ENCODE measurements around the gene GGACT.
"Not testable (repeated sequence)": the region's sequence is repeated elsewhere in the genome, so short reads cannot be mapped to it uniquely, and the experiment has no call there.

Gene GGACT

DNA sequence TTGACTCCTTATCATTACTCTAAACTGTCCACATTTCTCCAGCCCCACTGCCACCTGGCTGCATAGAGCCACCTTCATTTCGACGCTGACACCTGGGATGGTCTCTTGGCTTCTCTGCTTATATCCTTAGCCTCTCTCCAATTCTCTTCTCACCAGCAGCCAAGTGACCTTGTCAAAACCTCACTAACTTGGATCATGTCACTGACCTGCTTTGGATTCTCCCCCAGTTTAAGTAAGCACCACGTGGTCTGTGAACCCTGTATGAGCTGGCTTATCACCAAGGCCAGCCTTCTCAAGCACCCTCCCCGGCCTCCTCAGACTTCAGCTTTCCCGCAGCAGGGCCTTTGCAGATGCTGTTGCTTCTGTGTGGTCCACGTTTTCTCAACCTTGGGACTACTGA is 12.3 kb upstream of the GGACT start:
- no peak for DNase-seq (ENCODE audit: low read depth)

DNA sequence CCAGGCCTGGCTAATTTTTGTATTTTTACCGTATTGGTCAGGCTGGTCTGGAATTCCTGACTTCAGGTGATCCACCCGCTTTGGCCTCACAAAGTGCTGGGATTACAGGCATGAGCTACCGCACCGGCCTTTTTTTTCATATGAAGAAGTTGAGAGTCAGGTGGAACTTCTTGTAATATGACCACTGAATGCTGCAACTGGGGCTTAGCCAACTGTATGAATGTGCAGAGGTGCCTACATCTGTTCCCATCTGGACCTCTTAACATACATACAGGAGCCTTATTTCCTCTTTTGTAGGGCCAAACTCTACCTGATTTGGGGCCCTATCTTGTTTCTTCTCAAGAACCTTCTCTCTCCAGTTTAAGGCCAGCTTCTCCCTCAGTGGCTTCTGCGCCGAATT is 11.9 kb upstream of the GGACT start:
- no peak for DNase-seq (ENCODE audit: low read depth)

DNA sequence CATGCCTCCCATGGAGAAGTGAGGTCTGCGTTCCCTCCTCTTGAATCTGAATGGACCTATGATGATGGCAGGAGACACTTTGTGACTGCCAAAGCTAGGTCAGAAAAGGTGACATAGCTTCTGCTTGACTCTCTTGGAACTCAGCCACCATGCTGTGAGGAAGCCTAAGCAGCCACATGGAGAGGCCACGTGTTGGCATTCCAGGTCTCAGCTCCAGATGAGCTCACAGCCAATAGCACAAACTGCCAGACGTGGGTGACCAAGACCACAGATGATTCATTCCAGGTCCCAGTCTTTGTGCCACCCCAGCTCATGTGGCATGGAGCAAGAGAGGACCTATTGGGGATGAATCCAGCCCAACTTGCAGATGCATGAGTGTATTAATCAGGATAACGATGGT is 8.7 kb upstream of the GGACT start:
- no peak for DNase-seq (ENCODE audit: low read depth)

DNA sequence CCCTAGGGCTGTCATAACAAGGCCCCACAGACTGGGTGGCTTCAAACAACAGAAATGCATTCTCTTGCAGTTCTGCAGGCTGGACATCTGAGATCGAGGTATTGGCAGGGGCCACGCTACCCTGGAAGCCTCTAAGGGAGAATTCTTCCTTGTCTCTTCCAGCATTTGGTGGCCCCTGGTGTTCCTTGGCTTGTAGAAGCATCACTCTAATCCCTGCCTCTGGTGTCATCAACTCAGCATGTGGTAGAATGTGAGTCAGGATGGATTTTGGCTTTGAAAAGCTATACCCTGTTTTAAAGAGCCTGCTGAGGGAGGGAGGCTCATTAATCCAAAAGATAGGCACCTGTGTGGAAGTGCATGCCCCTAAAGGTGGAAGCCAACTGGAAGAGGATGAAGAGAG is 7.9 kb upstream of the GGACT start:
- DNase-seq (ENCODE audit: low read depth), result no peak

DNA sequence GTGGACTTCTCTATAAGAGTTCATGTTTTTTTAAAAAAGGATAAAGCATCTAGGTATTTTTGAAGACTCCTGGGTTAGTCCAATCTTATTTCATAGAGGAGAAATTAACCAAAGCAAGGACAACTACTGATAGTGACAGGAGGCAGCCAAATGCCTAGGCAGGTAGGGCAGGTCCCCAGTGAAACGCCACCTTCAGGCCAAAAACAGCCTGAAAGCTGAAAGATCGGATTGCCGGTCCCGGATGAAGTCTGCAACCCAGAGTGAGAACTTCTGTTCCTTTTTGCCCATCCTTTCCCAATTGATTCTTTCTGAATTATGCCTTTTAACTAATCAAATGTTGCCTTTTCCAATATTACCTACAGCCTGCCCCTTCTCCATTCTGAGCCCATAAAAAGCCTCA is 6.1 kb upstream of the GGACT start:
- no peak for DNase-seq (ENCODE audit: low read depth)

DNA sequence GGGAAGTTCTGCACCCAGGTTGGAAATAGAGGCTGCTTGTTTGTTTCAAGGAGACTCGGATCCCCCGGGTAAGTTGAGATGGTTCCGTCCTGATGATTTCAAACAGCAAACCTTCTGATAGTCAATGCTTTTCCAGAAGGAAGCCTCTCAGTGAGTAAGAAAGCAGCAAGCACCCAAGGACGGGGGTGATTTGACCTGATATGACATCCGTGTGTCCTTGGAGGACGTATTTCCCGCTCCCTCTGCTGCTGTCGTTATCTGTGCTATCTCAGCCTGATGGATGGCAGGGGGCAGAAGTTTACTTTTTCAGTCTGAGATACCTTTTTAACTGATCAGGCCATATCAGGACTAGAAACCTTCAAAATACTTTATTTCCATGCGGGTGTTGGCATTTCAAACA is 5.7 kb upstream of the GGACT start:
- no peak for DNase-seq (ENCODE audit: low read depth)

DNA sequence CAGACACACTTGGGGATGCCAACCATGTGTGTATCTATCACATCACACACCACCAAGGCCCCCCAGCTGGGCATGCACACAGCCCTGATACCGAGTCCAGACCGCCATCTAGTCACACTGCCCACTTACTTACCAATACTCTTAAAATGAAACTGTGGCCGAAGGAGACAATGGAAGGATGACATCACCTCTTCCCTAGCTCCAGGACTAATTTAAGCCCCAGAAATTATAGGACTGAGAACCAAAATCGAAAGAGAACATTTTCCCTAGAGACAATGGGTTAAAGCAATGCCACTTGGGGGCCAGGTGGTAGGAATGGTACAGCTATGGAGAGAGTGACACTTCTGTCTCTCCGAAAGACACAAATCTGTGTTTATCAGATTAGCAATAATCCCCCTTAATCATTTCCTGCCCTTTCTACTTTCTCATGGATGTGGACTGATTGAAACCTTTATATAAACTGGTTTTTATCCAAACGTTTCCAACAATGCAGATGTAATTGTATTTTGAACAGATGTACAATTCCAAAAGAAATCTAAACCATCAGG is 663 bp upstream of the GGACT start:
- DNase-seq (ENCODE audit: low read depth), result no peak

DNA sequence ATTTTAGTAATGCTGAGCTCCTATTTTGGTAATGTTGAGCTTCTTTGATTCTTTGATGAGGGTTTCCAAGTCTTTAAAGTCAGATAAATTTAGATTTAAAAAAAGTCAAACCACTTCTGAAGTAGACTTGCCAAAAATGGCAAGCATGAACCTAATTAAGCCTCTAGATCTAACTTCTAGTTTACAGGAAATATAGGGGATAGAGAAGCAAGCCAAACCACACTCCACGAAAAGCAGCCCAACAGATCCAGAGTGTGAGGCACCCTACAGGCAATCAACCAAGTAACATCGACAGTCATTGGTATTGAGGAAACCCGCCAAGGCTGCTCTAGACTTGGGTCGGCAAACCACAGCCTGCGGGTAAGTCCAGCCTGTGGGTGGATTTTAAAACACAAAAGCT is 3.7 kb downstream of the GGACT start:
- DNase-seq (ENCODE audit: low read depth), result no peak

DNA sequence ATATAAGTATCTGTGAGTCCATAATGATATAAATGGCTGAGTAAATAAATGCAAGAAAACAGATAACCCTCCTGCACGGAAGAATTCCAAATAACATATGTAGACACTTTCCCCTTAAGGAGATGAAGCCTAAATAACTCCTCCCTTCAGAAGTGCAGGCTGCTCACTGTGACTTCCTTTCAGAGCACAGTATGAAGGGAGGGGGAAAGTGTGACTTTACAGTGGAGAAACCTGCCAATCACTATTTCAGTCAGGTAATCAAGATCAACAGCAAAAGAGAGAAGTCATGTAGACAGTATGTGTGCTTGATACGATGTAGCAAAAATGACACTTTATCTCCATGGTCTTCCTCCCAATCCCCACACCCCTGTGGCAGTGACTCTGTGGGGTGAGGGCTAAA is 7.1 kb downstream of the GGACT start:
- no peak for DNase-seq (ENCODE audit: low read depth)

DNA sequence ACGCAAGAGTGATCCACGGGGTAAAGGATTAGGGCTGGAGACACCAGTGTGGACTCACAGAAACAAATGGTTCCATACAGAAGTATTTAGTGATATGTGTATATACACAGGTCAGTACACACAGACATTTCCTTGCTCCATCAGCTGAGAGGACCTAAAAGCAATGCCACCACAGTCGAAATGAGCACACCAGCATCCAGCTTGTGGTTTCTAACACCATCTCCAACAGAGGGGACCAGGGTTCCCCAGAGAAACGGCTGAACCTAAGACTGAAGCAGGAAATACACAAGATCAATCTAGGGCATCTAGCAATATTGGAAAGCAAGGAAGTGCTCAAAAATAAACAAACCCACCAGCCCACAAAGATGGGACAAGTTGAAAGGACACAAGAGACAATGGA is 7.6 kb downstream of the GGACT start:
- no peak for DNase-seq (ENCODE audit: low read depth)

DNA sequence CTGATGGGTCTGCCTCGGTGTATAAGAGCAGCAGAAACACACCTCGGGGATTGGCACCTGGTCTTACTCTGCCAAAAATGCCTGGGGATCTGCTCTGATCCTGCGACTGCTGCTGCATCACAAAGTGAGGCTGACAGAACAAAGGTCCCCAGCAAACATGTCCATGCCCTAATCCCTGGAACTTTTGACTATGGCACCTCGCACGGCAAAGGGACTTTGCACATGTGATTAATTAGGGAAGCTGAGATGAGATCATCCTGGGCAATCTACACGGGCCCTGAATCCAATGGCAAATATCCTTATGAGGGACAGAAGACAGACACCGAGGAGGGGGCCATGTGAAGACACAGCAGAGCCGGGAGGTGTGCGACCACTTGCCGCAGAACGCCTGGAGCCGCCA is 8.5 kb downstream of the GGACT start:
- DNase-seq (ENCODE audit: low read depth), result no peak

DNA sequence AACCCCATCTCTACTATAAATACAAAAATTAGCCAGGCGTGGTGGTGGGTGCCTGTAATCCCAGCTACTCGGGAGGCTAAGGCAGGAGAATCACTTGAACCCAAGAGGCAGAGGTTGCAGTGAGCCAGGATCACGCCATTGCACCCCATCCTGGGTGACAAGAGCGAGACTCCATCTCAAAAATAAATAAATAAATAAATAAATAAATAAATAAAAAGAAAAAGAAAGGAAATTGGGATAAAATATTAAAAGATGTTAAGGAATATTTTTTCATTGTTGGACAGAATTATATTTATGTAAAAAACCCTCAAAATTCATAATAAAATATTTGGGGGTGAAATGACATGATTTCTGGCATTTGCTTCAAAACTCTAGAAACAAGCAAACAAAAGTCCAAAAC is 11.3 kb downstream of the GGACT start:
- DNase-seq (ENCODE audit: low read depth), result not testable (repeated sequence)

DNA sequence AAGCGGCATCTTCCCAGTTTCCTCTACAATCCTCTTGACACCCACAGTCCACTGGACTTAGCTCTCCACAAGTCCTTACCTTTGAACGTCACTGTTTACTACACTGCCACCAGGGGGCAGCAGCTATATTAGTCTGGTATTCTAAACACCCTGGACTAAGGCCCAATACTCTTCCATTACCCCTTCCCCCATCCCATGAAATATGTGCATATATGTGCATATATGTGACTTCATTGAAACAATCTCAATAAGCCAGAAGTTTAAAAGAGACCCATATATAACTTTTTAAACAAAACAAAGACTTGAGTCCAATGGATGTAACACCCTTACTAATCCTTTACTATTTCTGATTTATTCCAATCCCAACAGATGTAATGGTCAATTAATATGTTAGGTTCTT is 15.5 kb downstream of the GGACT start:
- peak; percentile 67 for DNase-seq (ENCODE audit: low read depth)

DNA sequence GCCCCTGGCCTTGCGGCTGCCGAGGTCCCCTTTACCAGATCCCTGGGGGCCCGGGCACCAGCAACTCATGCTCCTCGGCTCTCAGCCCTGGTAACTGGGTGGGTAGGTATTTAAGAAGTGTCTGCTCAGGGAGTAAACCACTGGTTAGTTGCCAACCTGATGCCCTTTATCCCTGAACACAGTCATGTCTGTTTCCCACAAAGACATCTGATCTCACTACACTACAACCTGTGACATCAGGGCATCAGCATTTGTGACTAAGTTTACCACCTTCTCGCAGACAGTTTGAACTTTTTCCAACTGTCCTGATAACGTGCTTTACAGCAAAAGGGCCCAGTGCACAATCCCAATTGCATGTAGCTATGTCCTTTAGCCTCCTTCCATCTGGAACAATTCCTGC is 22.0 kb downstream of the GGACT start:
- no peak for DNase-seq (ENCODE audit: low read depth)

DNA sequence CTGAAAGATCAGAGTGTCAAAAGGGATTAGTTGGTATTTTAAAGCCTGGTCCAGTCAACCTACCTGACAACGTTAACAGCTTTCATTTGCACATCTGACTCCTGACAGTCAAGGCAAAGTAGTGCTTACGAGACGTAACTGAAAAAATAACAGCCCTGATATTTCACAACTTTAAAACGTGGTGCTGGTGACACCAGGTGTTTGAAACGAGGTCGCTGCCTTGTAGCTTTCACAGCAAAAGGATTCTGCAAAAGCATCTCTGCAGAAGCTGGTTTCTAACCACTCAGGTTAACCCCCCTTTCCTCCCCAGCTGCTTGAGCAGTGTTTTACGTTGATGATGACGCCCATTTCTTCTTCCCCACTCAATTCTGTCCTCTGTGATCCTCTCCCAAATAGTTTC is 23.3 kb downstream of the GGACT start:
- DNase-seq (ENCODE audit: low read depth), result no peak

DNA sequence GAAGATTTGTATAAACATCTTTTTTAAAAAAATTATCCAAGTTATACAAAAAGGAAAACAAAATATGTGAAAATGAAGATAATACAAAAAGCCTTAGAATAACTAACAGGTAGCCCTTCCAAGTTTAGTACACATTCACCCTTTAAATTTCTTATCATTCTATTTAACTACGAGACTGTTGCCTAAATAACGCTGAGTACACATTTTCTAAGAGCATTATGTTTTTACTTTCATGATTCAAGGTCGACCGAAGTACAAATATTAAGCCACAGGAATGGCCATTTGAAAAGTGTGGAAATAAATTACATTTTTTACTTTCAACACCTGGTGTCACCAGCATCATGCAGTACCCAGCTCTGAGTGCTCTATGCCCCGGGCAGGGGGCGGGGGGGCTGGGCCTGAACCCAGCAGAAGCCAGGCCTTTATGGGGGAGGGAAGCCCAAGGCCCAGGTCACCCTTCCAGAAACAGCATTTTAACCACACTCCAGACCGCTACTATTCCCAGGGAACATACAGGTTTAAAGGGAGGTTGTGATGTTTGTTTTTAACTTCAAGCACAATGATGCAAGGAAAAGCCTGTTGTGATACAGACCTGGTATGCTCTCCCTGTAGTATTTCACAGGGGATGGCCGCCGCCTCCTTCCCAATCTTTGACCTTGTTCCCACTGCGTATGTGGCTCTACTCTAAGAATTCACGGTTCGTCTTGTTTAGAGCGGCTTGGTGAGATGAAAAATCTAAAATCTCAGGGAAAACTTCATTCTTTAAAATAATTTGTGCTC is 24.0 kb downstream of the GGACT start:
- no peak for DNase-seq (ENCODE audit: low read depth)

DNA sequence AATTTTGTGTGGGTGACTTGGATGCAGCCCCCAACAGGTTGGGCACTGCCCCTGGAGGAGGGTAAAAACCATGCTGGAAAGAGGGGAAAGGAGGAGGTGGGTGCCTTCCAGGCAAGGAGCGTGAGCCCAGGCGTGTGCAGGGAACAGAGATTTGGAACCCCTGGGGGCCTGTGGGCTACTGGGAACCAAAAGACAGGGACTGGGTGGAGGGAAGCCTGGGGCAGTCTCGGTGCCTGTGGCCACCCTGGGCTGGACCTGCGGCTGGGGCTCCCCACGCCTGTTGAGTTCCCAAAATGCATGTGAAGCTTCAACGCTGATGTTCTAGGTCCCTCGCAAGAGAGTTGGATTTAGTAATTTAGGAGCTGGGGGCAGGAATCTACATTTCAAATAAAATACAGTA is 24.8 kb downstream of the GGACT start:
- no peak for DNase-seq (ENCODE audit: low read depth)

DNA sequence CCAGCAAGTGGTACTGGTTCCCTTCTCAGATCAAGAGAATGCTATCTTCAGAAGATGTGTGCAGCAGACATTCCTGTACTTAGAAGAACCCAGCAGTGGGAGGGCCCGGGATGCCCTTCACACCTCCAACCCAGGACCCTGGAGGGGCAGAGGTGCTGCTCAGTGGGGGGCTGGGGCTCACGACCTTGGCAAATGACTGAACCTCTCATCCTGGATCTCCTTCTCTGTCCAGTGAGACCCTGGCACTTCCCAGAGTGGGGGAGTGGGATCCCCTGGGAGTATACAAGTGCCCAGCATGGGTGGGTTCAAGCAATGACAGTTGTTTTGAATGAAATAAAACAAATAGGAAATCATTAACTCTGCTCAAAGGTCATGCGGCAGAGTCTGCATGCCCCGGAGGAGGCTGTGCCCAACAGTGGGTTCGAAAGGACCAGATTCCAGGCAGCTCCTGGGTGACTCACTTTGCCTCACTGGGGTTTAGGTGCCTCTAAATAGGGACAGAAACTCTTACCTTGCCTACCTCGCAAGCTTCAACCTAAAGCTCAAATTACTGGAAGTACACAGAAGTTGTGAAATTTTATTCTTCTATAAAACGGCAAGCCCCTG is 26.9 kb downstream of the GGACT start:
- DNase-seq (ENCODE audit: low read depth), result no peak

DNA sequence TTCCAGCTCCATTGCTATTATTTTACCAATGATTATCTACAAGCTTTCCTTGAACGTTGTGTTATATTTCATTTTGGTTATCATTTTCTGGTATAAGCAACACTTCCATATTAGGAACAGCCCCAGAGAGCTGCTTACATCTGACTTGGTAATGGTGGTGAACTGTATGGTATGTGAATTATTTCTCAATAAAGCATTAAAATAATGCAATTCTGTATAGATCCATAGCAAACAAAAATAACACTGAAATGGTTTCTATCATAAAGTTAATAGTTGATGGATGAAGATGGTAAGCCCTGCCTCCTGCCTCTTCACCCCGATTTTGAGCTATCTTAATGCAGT is 27.5 kb downstream of the GGACT start:
- no peak for DNase-seq (ENCODE audit: low read depth)

DNA sequence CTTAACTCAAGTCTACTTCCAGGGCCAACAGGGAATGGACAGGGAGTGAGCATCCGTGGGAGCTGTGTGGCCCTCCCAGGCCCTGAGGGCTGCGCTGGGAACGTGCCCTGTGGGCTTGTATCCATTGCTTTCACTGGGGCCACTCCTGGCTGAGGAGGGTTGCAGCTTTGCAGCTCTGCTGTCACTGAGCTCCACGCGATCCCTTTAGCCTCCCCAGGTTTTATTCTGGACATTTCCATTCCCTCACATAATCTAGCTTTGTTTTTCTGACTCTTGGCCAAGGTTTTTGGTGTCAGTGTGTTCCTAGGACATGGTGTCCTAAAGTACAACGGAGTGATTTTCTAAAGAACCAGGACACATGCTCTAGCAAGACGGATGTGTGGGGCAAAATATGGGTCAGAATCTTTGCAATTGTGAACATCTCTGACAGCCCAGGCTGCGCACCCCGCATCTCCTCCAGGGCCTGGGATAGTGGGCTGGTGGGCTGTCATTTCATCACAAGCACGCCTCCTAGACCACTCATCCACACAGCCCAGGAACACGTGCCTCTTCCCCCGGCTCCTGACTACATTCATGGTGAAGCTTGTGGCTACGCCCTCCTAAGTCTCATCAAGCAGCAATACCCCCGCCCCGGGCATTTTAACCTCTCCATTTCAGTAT is 28.0 kb downstream of the GGACT start:
- DNase-seq (ENCODE audit: low read depth), result no peak

DNA sequence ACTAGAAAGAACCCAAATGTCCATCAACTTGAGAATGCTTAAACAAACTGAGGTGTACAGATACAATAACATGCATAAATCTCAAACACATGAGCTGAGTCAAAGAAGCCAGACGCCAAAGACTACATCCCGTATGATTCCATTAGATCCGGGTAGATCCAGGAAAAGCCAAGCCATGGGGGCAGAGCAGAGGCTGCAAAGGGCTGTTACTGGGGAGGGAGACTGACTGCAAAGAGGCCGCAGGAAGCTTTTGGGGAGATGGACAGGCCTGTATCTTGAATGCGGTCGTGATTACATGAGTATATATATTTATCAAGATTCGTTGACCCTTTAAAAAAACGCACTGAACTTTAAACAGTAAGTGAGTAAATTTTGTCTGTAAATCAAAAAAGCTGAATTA is 28.7 kb downstream of the GGACT start:
- DNase-seq (ENCODE audit: low read depth), result no peak

DNA sequence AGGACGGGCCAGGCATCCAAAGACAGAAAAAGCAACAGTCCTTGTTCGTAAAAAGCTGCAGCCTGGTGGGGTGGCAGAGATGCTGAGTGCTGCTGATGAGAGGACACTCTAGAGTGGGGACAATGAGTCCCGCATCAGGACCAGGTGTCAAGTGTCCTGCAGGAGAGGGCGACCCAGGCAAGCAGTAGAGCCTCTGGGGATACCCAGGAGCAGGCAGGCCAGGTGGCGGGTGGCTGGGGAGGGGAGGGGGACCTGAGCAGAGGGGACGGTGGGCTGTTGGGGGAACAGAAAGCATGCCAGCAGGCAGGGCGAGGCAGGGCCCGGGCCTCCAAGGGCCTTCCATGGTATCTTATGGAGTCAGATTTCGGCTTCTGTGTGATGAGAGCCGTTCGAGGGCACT is 35.8 kb downstream of the GGACT start:
- no peak for DNase-seq (ENCODE audit: low read depth)

DNA sequence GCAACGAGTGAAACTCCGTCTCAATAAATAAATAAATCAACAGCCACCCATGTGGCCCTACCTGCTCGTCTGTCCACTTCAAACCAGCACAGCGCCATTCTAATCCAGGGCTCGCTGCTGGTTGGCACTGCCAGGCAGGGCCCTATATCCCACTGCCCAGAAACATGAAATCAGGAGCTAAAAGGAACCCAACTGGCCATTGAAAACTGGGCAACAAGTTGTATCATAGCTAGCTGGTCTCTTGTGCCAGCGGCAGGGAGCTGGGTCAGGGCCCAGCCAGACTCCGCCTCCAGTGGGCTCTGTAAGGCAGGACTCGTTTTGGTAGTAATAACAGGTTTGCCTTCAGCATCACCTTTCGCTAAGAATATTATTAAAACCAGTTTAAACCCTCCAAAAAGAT is 39.3 kb downstream of the GGACT start:
- no peak for DNase-seq (ENCODE audit: low read depth)

DNA sequence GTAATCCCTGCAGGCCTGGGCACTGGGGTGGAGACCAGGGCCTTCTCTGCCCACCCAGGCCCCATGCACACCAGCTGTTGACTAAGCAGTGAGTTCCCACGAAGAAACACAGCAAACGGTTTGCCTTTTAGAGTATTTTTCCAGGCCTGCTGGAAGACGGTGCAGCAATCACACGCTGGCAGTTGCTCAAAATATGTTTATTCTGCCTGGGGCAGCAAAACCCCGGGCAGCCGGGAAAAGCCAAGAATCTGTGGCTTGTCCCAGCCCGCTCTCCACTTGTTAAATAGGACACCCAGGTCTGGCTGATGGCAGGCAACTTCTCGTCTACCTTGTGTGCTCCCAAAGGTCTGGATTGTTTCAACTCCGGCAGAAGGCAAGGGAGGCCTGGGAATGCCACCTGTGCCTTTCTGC is 40.8 kb downstream of the GGACT start:
- no peak for DNase-seq (ENCODE audit: low read depth)
